HL-60/S4 (cell line): ENCODE results near the gene ADGRD1.
"Not testable (repeated sequence)": the region's sequence is repeated elsewhere in the genome, so short reads cannot be mapped to it uniquely, and the experiment has no call there.

ENCODE experiments used
- in situ Hi-C: fragments of 300-500 bp; cut with MboI; formaldehyde crosslinking; loops from 2 replicates; pipeline ENCODE4 v1.14.3; 2022; ENCODE audit warnings: low sequenced_read_pairs

ADGRD1 gene

DNA sequence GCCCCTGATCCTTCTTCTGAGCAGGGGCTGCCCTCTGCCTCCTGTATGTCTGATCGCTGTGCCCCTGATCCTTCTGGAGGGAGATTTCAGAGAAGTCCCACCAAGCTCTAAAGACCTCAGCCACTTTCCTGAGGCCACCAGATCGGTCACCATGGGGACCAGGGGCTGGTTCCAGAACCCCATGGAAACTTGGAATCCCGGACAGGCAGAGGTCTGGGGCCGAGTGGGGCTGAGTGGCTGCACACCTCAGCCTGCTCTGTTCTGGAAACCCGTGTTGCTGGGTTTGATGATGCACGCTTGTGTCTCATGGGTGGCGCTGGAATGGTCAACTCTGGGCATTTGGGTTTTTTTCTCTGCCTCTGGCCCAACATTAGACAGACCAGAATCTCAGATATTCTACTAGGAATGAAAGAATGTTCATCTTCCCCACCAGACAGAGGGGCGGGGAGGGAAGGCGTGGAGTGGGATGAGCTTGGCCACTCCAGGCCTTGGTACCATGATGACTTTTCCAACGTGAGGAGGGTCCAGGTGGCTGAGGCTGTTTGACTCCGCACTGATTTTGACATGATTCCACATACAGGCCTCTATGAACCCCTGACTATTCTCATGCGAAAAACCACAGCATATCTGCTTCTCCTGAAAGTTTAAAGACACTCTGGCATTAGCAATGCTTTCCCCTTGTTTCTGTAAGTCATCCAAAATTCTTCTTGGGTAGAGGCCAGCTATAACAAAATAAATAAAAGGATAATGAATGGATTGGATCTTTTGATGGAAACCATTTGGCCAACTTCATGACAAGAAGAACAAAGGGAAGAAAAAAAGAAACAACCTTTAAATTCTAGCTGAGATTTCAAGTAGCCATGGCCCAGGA is 114.5 kb downstream of the ADGRD1 start:
- in situ Hi-C loops, result no loop called here

DNA sequence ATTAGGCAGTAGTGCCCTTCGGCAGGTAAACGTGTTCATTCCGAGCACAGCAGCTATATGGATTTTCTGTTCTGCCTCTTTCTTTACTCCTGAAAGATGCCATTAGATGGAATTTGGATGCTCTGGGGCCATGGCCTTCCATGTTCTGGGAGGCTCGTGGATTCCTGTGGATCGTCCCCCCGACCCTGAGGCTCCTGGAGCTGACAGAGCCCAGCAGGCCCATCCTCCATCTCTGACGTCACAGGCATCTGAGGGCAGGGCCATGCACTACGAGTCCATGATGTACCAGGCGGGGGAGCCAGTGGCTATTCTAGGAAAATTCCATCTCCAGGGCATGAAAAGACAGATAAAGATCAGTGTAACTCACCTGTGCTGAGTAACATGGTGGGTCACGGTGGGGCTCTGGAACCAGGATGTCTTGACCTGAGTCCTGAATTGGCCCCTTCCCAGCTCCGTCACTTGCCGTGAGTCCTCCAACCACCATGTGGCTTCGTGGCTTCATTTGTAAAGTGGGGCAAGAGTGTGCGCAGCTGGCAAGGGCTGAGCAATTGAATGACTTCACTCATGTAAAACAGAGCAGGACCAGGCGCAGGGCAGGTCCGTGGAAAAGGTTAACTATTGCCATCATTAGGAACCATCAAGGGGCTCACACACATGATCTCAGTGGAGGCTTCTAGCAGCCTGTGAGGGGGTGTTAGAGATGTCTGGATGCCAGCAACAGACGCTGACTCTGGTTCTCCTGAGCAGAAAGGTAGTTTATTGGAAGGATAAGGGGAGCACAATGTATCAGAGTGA is 115.4 kb downstream of the ADGRD1 start:
- in situ Hi-C loops, result not testable (repeated sequence)

DNA sequence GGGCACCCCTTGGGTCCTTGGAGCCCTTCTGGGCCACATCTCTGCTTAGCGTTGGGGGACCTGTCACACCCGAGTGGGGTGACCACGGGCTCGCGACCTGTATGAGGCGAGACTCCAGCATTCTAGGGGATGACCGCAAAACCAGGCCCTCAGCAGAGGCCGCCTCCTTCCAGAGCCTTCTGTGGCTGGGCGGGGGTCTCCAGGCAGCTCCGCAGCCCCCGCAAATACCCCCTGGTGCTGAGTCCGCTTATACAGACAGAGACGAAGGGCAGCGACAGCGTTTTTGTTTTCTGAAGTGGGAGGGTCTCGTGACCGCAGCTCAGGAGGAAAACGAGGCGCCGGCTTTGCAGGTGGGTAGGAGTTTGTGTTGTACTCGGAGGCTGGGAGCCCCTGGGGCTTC is 116.4 kb downstream of the ADGRD1 start:
- in situ Hi-C loops, result not testable (repeated sequence)

GRCh38 chr12:131070668-131071067 is 117.0 kb downstream of the ADGRD1 start:
- in situ Hi-C loops, result not testable (repeated sequence)

GRCh38 chr12:131071234-131071820 is 117.6 kb downstream of the ADGRD1 start:
- in situ Hi-C loops, result not testable (repeated sequence)

DNA sequence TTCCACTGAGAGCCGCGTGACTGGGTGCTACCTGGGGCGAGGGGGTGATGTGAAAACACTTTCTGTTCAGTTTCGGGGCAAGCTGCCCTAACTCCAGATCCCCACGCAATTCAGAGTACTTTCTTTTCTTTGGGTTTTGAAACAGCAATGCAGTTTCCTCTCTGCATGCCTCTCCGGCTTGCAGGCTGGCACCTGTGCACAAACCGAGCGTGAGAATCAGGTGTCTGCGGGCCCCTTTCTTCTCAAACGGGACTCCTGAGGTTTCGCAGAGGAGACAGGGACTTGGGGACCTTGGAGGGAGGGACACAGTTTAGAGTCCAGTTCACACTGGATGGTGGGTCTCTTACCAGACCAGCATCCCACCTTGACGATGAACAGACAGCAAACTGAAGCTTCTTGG is 118.2 kb downstream of the ADGRD1 start:
- in situ Hi-C loops, result not testable (repeated sequence)

DNA sequence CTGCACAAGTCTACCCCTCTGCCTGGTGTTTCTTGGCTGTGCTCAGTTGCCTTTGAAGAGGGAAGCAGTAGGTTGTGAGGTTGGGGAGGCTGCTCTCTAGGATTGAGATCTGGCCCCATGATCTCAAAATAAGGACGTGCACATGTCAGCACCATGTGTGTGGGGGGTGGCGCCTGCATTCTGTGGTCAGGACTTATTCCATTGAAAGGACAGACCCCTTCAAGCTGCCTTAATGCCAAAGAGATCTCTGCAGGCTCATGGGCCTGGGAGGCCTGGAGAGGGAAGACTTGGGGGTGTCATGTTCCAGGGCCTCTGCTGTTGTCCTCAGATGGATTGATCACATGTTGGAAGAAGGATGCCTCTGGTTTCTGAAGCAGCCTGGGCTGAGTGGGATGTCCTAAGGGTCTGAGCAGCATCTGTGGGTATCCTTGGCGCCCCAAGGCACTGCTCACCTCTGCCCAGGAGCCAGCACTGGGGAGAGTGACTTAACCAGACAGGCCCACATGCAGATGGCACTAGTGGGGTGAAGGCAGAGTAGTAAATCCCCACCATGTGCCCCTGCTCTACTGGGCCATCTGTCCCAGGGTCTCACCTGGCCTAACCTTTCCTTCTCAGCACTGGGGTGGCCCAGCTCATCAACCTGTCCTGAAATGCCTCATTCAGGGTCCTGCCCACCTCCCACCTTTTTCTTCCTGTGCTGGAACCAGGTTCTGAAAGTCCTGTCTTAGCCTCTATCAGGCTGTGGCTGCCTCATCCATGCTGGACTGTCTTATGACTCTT is 118.9 kb downstream of the ADGRD1 start:
- in situ Hi-C loops, result no loop called here

DNA sequence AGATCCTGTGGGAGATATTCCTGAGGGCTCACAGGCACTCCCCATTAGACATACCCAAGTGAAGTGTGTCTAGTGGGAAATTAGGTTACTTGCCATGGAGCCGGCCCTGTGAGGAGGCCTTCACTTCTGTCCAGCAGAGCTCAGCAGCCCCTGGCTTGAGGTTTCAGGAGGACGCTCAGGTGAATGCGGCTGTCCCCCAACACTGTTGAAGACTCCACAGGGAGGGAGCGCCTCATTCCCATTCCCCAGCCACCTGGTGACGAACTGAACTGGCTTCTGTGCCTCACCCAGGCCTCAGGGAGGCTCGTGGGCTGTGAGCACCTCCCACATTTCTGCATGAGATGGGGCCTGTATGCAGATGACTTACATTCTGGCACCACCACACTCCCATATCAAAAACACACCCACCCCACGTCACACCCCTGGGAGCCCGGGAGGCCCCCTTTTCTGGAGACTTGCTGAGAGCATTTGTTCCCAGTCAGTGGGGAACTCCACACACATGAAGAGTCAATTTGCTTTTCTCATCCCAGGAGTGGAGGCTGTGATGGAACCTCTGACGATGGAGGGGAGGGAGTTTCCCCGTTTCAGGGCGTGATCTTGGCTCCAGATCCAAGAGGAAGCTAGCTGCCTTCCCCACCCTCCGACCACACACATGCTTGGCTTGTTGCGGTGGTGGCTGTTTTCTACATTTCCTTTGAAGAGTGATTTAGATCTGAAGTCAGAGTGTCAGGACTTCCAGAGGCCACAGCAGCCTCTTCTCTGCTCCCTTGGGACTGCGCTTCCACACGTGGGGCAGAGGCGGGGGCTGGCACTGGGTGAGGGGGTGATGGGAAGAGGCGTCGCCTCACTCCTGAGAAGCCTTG is 120.7 kb downstream of the ADGRD1 start:
- in situ Hi-C loops, result no loop called here

GRCh38 chr12:131075194-131075593 is 121.5 kb downstream of the ADGRD1 start:
- in situ Hi-C loops, result no loop called here

- in situ Hi-C loops, result no loop called here
These were observed 121.9 kb downstream of the ADGRD1 start for GRCh38 chr12:131075611-131076010.

GRCh38 chr12:131076296-131076695 is 122.6 kb downstream of the ADGRD1 start:
- in situ Hi-C loops, result no loop called here

GRCh38 chr12:131076791-131077747 is 123.4 kb downstream of the ADGRD1 start:
- in situ Hi-C loops, result no loop called here

GRCh38 chr12:131077931-131078391 is 124.3 kb downstream of the ADGRD1 start:
- in situ Hi-C loops, result no loop called here

DNA sequence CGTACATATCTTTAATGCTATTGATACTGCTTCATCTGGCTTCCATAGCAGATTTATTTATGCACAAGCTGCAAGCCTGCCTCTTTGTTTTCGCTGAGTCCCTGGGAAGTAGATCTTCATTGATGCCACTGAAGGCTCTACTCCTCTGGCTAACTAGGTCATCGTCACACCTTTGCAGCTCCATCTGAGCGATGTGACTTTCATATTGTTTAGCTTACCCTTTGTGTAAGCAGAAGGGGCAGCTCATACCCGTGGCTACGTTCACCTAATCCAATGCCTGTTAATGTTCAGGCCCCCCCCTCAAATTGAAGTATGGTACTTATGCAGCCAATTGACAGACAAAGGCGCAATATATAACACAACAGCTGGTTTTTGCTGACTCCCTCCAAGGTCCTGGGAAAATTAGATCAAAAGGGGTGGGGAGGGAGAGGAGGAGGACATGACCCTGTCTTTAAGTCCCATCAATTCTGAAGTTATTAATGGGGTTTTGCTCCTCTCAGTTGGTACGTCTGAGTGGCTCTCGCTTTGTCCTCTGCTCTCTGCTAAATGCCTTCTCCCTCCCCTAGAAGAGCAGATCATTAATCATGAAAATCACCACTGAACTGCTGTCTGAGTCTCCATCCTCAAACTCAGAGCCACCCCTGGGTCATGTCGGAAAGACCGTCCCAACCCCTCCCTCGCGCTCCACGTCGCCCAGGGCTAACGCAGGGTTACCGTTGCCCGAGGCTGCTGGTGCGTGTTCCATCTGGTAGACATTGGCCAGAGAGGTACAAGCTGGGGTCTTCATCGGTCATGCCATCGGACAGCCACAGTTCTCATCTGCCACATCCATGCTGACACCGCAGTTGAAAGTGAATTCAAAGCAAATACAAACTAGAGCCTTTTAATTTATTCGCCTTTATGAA is 128.8 kb downstream of the ADGRD1 start:
- in situ Hi-C loops, result no loop called here

DNA sequence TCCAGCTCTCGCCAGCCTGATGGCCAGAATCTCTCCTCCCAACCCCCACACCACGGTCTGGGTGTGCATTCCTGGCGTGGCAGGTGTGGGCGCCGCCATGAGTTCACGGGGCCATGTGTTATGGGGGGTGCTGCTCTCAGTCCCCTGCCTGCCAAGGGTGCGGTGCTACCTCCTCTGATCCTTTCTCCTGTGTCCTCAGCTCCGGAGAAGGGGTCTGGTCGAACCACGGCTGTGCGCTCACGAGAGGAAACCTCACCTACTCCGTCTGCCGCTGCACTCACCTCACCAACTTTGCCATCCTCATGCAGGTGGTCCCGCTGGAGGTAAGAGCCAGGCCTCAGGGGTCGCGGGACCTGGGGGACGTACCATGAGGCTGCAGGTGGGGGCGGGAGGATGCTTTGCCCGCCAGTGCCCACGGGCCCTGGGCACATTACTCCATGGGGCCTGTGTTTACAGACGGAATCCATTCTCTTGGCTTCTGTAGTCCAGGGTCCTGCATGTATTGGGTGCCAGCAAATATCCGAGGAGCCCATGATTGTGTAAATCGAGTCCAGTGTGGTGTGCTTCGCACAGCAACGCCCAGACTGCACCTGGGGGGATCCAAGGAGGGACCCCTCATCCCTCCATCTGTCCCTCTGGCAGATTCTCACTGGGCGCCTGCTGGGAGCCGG is 130.8 kb downstream of the ADGRD1 start:
- in situ Hi-C loops, result no loop called here

- in situ Hi-C loops, result no loop called here
These were observed 131.6 kb downstream of the ADGRD1 start for GRCh38 chr12:131085125-131085815.
